Subcutaneous adipose tissue (tissue), 4 donors: ENCODE results near the gene LYZL4. TPM values are rescaled to one million over a fixed set of nuclear protein-coding genes. Genes with fewer than 3 reads are reported as not detected.

Experiments used
- CTCF ChIP-seq: fragments of 450-650 bp; IDR thresholded peaks from one replicate; pipeline ENCODE4 v1.5.1; 2016; ENCODE audit warnings: low read depth, mild to moderate bottlenecking, control low read depth, antibody characterized with exemption, moderate library complexity
- total RNA-seq, 4 donors: library from RNA; depleted of rRNA; stranded (reverse); fragments of >200 nt; gene quantifications; one replicate each; pipeline ENCODE4 v1.1.0, GENCODE V29; 2016

LYZL4 gene
- total RNA-seq, 4 donors from 2014 or later: not detected

GRCh38 chr3:42406727-42407450 lies 3.5 kb downstream of the LYZL4 start:
- no peak for TF ChIP-seq CTCF

- no peak for TF ChIP-seq CTCF
Measured at GRCh38 chr3:42405857-42406256, 4.6 kb downstream of the LYZL4 start.

- no peak for TF ChIP-seq CTCF
Measured at GRCh38 chr3:42403737-42404136, 6.7 kb downstream of the LYZL4 start.

GRCh38 chr3:42402394-42403096 lies 7.9 kb downstream of the LYZL4 start:
- no peak for TF ChIP-seq CTCF

GRCh38 chr3:42398080-42398479 lies 12.3 kb downstream of the LYZL4 start:
- no peak for TF ChIP-seq CTCF

GRCh38 chr3:42397644-42398043 lies 12.8 kb downstream of the LYZL4 start:
- no peak for TF ChIP-seq CTCF

- no peak for TF ChIP-seq CTCF
Measured at GRCh38 chr3:42394579-42395288, 15.7 kb downstream of the LYZL4 start.
